Ovary (tissue), 3 donors: ENCODE results near the gene LEAP2.

Experiments used
- EP300 ChIP-seq: sonication (generic); formaldehyde crosslinking; IDR thresholded peaks from one replicate; pipeline ENCODE4 v1.6.1; 2017; ENCODE audit warnings: antibody characterized with exemption
- POLR2A ChIP-seq: fragments of 450-650 bp; IDR thresholded peaks from one replicate; pipeline ENCODE4 v1.6.1; 2017; ENCODE audit warnings: antibody characterized with exemption, mild to moderate bottlenecking, moderate library complexity
- TF ChIP-seq, protein P1 (sequence below), 3 donors: fragments of 450-650 bp in 2 of 3; fragments of 200-600 bp in 1 of 3; IDR thresholded peaks; one replicate each; pipeline versions ENCODE4 v1.5.1 to v1.8.0; 2016 to 2022; ENCODE audit warnings: antibody characterized with exemption in 3 of 3, mild to moderate bottlenecking in 1 of 3
- donor health status: DM: no; HTN: no; CAD: no.

DNA sequence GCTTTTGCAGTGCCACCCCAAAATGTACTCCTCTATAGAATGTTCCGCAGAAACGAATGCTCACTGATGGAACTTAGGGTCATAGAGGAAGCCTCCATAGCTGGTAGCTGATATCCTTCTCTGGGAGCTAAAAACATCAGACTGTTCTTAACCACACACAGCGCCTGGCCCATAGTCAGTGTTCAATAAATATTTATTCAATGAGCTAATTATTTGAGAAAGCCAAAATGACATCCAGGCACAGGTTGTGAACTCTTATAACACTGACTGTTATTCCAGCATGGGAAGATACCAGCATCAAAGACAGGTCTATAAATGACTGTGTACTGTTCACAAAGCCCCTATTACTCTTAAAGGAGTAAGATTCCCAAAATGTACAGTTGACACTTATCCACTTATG, 20.1 kb upstream of the LEAP2 start:
- no peak for TF ChIP-seq EP300
- TF ChIP-seq, protein P1, sequence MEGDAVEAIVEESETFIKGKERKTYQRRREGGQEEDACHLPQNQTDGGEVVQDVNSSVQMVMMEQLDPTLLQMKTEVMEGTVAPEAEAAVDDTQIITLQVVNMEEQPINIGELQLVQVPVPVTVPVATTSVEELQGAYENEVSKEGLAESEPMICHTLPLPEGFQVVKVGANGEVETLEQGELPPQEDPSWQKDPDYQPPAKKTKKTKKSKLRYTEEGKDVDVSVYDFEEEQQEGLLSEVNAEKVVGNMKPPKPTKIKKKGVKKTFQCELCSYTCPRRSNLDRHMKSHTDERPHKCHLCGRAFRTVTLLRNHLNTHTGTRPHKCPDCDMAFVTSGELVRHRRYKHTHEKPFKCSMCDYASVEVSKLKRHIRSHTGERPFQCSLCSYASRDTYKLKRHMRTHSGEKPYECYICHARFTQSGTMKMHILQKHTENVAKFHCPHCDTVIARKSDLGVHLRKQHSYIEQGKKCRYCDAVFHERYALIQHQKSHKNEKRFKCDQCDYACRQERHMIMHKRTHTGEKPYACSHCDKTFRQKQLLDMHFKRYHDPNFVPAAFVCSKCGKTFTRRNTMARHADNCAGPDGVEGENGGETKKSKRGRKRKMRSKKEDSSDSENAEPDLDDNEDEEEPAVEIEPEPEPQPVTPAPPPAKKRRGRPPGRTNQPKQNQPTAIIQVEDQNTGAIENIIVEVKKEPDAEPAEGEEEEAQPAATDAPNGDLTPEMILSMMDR (IDR thresholded peaks at IDR 0.05): no peak
- no peak for TF ChIP-seq POLR2A
